ENCODE results near the gene AK9.

DNA sequence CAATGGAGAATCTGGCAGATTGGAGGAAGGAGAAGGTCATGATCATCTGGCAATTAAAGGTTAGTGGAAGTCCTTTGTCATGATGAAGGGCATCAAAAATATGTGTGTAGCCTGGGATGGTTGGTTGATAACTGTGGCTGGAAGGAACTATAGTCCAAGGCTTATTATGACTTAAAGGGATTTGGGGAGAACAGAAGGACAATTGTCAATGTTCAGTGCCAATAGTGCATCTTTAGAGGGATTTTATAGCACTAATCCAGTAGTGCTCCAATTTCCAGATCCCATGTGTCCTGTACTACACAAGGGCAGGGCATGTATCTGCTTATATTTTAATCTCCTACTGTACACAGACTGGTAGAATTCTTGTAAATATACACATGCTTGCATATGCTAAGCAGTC is 203.0 kb downstream of the AK9 start:
- TF ChIP-seq, protein P1, sequence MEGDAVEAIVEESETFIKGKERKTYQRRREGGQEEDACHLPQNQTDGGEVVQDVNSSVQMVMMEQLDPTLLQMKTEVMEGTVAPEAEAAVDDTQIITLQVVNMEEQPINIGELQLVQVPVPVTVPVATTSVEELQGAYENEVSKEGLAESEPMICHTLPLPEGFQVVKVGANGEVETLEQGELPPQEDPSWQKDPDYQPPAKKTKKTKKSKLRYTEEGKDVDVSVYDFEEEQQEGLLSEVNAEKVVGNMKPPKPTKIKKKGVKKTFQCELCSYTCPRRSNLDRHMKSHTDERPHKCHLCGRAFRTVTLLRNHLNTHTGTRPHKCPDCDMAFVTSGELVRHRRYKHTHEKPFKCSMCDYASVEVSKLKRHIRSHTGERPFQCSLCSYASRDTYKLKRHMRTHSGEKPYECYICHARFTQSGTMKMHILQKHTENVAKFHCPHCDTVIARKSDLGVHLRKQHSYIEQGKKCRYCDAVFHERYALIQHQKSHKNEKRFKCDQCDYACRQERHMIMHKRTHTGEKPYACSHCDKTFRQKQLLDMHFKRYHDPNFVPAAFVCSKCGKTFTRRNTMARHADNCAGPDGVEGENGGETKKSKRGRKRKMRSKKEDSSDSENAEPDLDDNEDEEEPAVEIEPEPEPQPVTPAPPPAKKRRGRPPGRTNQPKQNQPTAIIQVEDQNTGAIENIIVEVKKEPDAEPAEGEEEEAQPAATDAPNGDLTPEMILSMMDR (IDR thresholded peaks at IDR 0.05) = no peak
- TF ChIP-seq EP300 (IDR thresholded peaks at IDR 0.05) (no peak), POLR2AphosphoS5 (IDR thresholded peaks at IDR 0.05) (no peak), POLR2A (IDR thresholded peaks at IDR 0.05; ENCODE audit: low read depth) (no peak)
